ENCODE data around the gene DNAH17. TPM values are rescaled to one million over a fixed set of nuclear protein-coding genes. Genes with fewer than 3 reads are reported as not detected.

Gene DNAH17
- total and polyA plus RNA-seq, 4 experiments from 2014 or later, result 0.49 to 1.0 (median 0.78) TPM; not detected in 1

DNA sequence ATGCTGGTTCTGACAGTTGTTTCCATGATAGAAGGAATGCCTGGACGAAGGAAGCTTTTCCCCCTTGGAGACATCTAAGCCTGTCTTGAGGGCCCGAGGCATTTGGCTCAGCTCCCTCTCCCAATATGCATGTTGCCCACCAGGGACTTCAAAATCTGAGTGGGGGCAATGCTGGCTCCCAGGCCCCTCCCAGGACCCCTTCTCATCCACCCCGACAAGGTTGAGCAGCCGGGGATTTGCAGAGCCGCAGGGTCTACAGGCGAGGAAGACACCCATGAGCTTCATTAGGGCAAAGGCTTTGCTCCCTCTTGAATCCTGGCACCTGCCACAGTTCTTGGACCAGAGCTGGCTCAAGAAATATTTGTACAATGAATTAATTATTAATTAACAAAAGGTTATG lies 25.1 kb upstream of the DNAH17 start:
- DNase-seq, result no peak
- no peak overlapping the region for H3K27ac Mint-ChIP-seq
- Histone ChIP-seq H3K36me3 (ENCODE audit: insufficient read depth, low read length) (no peaks in the 10 kb centered on the region), H3K4me3 (ENCODE audit: low read length in 2 of 2) (no peak overlapping the region), H3K9me3 (ENCODE audit: control insufficient read depth in 1 of 2, low read length in 2 of 2) (no peaks in the 10 kb centered on the region), H3K27ac (ENCODE audit: low read depth, low read length) (no peak overlapping the region), H3K27me3 (ENCODE audit: insufficient read depth, low read length) (no peaks in the 10 kb centered on the region), H3K4me1 (ENCODE audit: insufficient read depth, low read length) (no peaks in the 10 kb centered on the region)
- intact Hi-C loops (cut with micrococcal nuclease), result no loop called here
- peaks cover 0 to 5% (median 0%) of the 10 kb centered on the region in 8 donors for H3K9me3 Mint-ChIP-seq
- no peaks in the 10 kb centered on the region for H3K36me3 Mint-ChIP-seq
- POLR2A ChIA-PET (ENCODE audit: partially characterized antibody), result no interaction called here
- no peaks in the 10 kb centered on the region for H3K4me1 Mint-ChIP-seq
- no peak overlapping the region for H3K4me3 Mint-ChIP-seq
- CTCF ChIA-PET (ENCODE audit: partially characterized antibody), result no interaction called here
- H3K27me3 Mint-ChIP-seq, result peaks cover 11 to 17% of the 10 kb centered on the region in 2 donors

- ChIA-PET CTCF (ENCODE audit: partially characterized antibody) (interaction anchor here (1.0 kb wide), 1 partner anchor 10 kb away, joined by 3 read pairs; no protein-coding TSS in a partner anchor), POLR2A (ENCODE audit: partially characterized antibody) (no interaction called here)
- intact Hi-C loops (cut with micrococcal nuclease), result no loop called here
- no peak overlapping the region for H3K27ac Mint-ChIP-seq
- H3K36me3 ChIP-seq (ENCODE audit: insufficient read depth, low read length), result no peaks in the 10 kb centered on the region
- H3K4me3 Mint-ChIP-seq, result no peak overlapping the region
- peaks cover 0 to 5% (median 0%) of the 10 kb centered on the region in 8 donors for H3K9me3 Mint-ChIP-seq
- H3K36me3 Mint-ChIP-seq, result no peaks in the 10 kb centered on the region
- H3K27me3 Mint-ChIP-seq, result peaks cover 11 to 22% of the 10 kb centered on the region in 2 donors
- H3K4me1 ChIP-seq (ENCODE audit: insufficient read depth, low read length), result no peaks in the 10 kb centered on the region
- no peak overlapping the region for H3K27ac ChIP-seq (ENCODE audit: low read depth, low read length)
- no peak overlapping the region for H3K4me3 ChIP-seq (ENCODE audit: low read length in 2 of 2)
- no peaks in the 10 kb centered on the region for H3K4me1 Mint-ChIP-seq
- no peaks in the 10 kb centered on the region for H3K27me3 ChIP-seq (ENCODE audit: insufficient read depth, low read length)
- no peaks in the 10 kb centered on the region for H3K9me3 ChIP-seq (ENCODE audit: control insufficient read depth in 1 of 2, low read length in 2 of 2)
- DNase-seq, result no peak
Measured at GRCh38 chr17:78601577-78602190, 24.5 kb upstream of the DNAH17 start.

DNA sequence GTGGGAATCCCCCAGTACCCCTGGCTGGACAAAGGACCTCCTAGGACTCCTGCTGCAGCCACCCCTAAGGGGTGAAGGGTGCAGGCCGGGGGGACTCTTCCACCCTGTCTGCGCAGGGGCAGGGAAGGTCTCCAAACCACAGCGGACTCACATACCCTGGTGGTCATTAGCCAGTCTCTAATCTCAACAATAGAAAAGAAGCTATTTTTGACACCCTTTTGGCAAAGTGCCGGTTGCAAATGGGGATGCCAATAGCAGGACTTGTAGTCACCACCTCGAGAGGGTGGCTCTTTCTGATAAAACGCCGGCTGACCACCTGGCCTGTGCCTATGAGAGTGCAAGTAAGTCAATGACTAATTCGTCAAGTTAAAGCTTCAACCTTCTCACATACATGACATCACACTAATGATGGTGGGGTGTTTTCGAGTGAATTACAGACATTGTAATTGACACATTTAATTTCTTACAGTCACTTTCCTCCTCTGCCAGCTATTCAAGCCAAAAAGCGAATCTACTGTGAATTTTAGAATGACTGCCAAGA lies 23.1 kb upstream of the DNAH17 start:
- no peak for DNase-seq

DNA sequence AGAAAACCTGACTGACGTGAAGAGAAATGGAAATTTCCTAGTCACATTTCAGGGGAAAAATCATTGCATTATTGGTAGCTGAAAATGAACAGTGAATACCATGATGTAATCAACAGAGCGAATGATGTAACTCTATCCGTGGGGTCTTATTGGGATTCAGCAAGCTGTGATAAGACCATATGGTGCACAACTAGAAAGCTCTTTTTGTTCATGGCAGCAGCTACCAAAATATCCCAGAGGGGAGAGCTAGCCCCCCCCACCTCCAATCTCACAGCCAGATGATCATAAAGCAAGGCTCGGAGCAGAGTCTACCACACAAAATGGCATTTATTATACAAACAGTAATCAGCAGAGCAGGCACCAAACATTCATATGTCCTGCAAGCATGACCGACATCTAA lies 22.2 kb upstream of the DNAH17 start:
- H3K27me3 Mint-ChIP-seq, result peaks cover 9 to 24% of the 10 kb centered on the region in 2 donors
- no peak overlapping the region for H3K4me3 Mint-ChIP-seq
- H3K4me1 Mint-ChIP-seq, result no peaks in the 10 kb centered on the region
- H3K4me3 ChIP-seq (ENCODE audit: low read length in 2 of 2), result no peak overlapping the region
- no peaks in the 10 kb centered on the region for H3K9me3 ChIP-seq (ENCODE audit: control insufficient read depth in 1 of 2, low read length in 2 of 2)
- H3K27ac Mint-ChIP-seq, result no peak overlapping the region
- no peaks in the 10 kb centered on the region for H3K36me3 ChIP-seq (ENCODE audit: insufficient read depth, low read length)
- POLR2A ChIA-PET (ENCODE audit: partially characterized antibody), result no interaction called here
- no peak for DNase-seq
- no peak overlapping the region for H3K27ac ChIP-seq (ENCODE audit: low read depth, low read length)
- no peaks in the 10 kb centered on the region for H3K27me3 ChIP-seq (ENCODE audit: insufficient read depth, low read length)
- H3K36me3 Mint-ChIP-seq, result no peaks in the 10 kb centered on the region
- CTCF ChIA-PET (ENCODE audit: partially characterized antibody), result interaction anchor here (0.7 kb wide), 2 partner anchors 66 to 272 kb away, joined by 3 to 4 read pairs; no protein-coding TSS in a partner anchor
- H3K4me1 ChIP-seq (ENCODE audit: insufficient read depth, low read length), result no peaks in the 10 kb centered on the region
- H3K9me3 Mint-ChIP-seq, result no peaks in the 10 kb centered on the region
- intact Hi-C loops (cut with micrococcal nuclease), result no loop called here

More for the DNA sequence above, 23.1 kb upstream of the DNAH17 start:
- Histone ChIP-seq H3K27me3 (ENCODE audit: insufficient read depth, low read length) (no peaks in the 10 kb centered on the region), H3K9me3 (ENCODE audit: control insufficient read depth in 1 of 2, low read length in 2 of 2) (no peaks in the 10 kb centered on the region), H3K36me3 (ENCODE audit: insufficient read depth, low read length) (no peaks in the 10 kb centered on the region), H3K27ac (ENCODE audit: low read depth, low read length) (no peak overlapping the region), H3K4me1 (ENCODE audit: insufficient read depth, low read length) (no peaks in the 10 kb centered on the region), H3K4me3 (ENCODE audit: low read length in 2 of 2) (no peak overlapping the region)
- CTCF ChIA-PET (ENCODE audit: partially characterized antibody), result interaction anchor here (0.7 kb wide), 2 partner anchors 65 to 271 kb away, joined by 3 to 4 read pairs; no protein-coding TSS in a partner anchor
- no peak overlapping the region for H3K4me3 Mint-ChIP-seq
- H3K4me1 Mint-ChIP-seq, result no peaks in the 10 kb centered on the region
- H3K27ac Mint-ChIP-seq, result no peak overlapping the region
- POLR2A ChIA-PET (ENCODE audit: partially characterized antibody), result no interaction called here
- no peaks in the 10 kb centered on the region for H3K9me3 Mint-ChIP-seq
- H3K36me3 Mint-ChIP-seq, result no peaks in the 10 kb centered on the region
- H3K27me3 Mint-ChIP-seq, result peaks cover 10 to 22% of the 10 kb centered on the region in 2 donors
- intact Hi-C loops (cut with micrococcal nuclease), result no loop called here

GRCh38 chr17:78598013-78598471 lies 20.8 kb upstream of the DNAH17 start:
- POLR2A ChIA-PET (ENCODE audit: partially characterized antibody), result no interaction called here
- Mint-ChIP-seq H3K9me3 (no peaks in the 10 kb centered on the region), H3K4me3 (no peak overlapping the region), H3K27me3 (peaks cover 9 to 24% of the 10 kb centered on the region in 2 donors), H3K27ac (no peak overlapping the region), H3K4me1 (no peaks in the 10 kb centered on the region), H3K36me3 (no peaks in the 10 kb centered on the region)
- H3K27ac ChIP-seq (ENCODE audit: low read depth, low read length), result no peak overlapping the region
- H3K9me3 ChIP-seq (ENCODE audit: control insufficient read depth in 1 of 2, low read length in 2 of 2), result no peaks in the 10 kb centered on the region
- CTCF ChIA-PET (ENCODE audit: partially characterized antibody), result no interaction called here
- no peaks in the 10 kb centered on the region for H3K27me3 ChIP-seq (ENCODE audit: insufficient read depth, low read length)
- no peak for DNase-seq
- intact Hi-C loops (cut with micrococcal nuclease), result no loop called here
- H3K4me3 ChIP-seq (ENCODE audit: low read length in 2 of 2), result no peak overlapping the region
- no peaks in the 10 kb centered on the region for H3K36me3 ChIP-seq (ENCODE audit: insufficient read depth, low read length)
- H3K4me1 ChIP-seq (ENCODE audit: insufficient read depth, low read length), result no peaks in the 10 kb centered on the region

DNA sequence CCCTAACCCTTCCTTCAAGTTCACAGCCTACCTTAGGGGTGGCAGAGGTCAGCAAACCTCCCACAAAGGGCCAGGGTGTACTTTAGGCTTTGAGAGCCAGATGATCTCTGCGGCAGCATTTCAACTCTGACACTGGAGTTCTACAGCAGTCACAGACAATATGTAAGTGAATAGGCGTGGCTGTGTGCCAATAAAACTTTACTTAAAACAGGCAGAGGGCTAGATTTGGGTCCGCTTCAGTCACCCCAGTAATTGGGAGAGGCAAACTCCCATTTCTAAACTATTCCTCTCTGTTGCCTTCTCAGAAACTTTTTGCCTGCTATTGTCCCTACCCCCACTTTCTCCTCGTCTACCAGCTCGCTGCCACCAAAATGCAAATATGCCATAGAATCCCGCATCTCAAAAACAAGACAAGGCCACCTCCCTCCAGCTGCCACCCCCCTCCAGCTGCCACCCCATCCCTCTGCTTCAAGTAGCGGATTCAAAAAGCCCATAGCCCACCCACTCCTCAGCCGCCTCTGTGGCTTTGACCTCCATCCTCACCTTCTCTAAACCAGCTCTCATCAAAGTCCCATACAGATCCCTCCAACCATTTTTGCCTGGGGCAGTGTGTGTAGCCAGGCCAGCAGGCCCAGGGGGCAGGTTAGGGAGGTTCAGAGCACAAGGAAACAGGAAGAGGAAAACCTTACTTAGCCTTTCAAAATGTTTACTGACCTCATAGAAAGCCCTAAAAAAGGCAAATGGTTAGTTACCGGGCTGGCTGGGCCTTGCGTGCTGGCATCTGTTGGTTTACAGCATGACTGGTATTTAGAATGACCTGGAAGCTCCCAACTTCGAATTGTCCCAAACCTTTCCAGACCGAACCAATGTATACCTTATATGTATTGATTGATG lies 19.9 kb upstream of the DNAH17 start:
- H3K36me3 ChIP-seq (ENCODE audit: insufficient read depth, low read length), result no peaks in the 10 kb centered on the region
- intact Hi-C loops (cut with micrococcal nuclease), result no loop called here
- peaks cover 9 to 24% of the 10 kb centered on the region in 2 donors for H3K27me3 Mint-ChIP-seq
- DNase-seq, result no peak
- POLR2A ChIA-PET (ENCODE audit: partially characterized antibody), result no interaction called here
- peaks cover 4% of the 10 kb centered on the region for H3K4me1 ChIP-seq (ENCODE audit: insufficient read depth, low read length)
- no peak overlapping the region for H3K4me3 ChIP-seq (ENCODE audit: low read length in 2 of 2)
- peaks cover 3 to 4% (median 4%) of the 10 kb centered on the region in 4 donors for H3K4me1 Mint-ChIP-seq
- CTCF ChIA-PET (ENCODE audit: partially characterized antibody), result no interaction called here
- no peak overlapping the region for H3K4me3 Mint-ChIP-seq
- no peaks in the 10 kb centered on the region for H3K9me3 Mint-ChIP-seq
- no peaks in the 10 kb centered on the region for H3K9me3 ChIP-seq (ENCODE audit: control insufficient read depth in 1 of 2, low read length in 2 of 2)
- no peaks in the 10 kb centered on the region for H3K36me3 Mint-ChIP-seq
- H3K27me3 ChIP-seq (ENCODE audit: insufficient read depth, low read length), result no peaks in the 10 kb centered on the region
- H3K27ac ChIP-seq (ENCODE audit: low read depth, low read length), result no peak overlapping the region
- no peak overlapping the region for H3K27ac Mint-ChIP-seq

- H3K4me1 ChIP-seq (ENCODE audit: insufficient read depth, low read length), result peaks cover 7% of the 10 kb centered on the region
- Mint-ChIP-seq H3K27ac (no peak overlapping the region), H3K4me1 (peaks cover 5 to 7% (median 6%) of the 10 kb centered on the region in 4 donors), H3K36me3 (no peaks in the 10 kb centered on the region), H3K9me3 (no peaks in the 10 kb centered on the region), H3K27me3 (peaks cover 9 to 22% of the 10 kb centered on the region in 2 donors), H3K4me3 (no peak overlapping the region)
- H3K36me3 ChIP-seq (ENCODE audit: insufficient read depth, low read length), result no peaks in the 10 kb centered on the region
- no peaks in the 10 kb centered on the region for H3K9me3 ChIP-seq (ENCODE audit: control insufficient read depth in 1 of 2, low read length in 2 of 2)
- no peak overlapping the region for H3K4me3 ChIP-seq (ENCODE audit: low read length in 2 of 2)
- H3K27ac ChIP-seq (ENCODE audit: low read depth, low read length), result no peak overlapping the region
- ChIA-PET CTCF (ENCODE audit: partially characterized antibody) (no interaction called here), POLR2A (ENCODE audit: partially characterized antibody) (no interaction called here)
- intact Hi-C loops (cut with micrococcal nuclease), result no loop called here
- no peaks in the 10 kb centered on the region for H3K27me3 ChIP-seq (ENCODE audit: insufficient read depth, low read length)
- no peak for DNase-seq
Measured at GRCh38 chr17:78595135-78595810, 18.1 kb upstream of the DNAH17 start.
